Mammary epithelial cell (primary cell): ENCODE measurements around the gene CALN1.

Experiments
- EZH2 ChIP-seq: IDR thresholded peaks from 2 replicates; pipeline ENCODE4 v1.6.1; 2012; ENCODE audit warnings: low read length, inconsistent platforms, borderline replicate concordance
- TF ChIP-seq, protein P1 (sequence below), 2 donors: IDR thresholded peaks in 1 of 2; conservative IDR thresholded peaks in 1 of 2; 2 replicates each; pipeline ENCODE4 v1.5.1; 2011 to 2012; ENCODE audit warnings: inconsistent platforms in 2 of 2, low read length in 2 of 2, mild to moderate bottlenecking in 2 of 2, control low read depth in 1 of 2, low read depth in 1 of 2; ENCODE audit not compliant: insufficient read depth in 1 of 2; ENCODE audit errors: extremely low read depth in 1 of 2

DNA sequence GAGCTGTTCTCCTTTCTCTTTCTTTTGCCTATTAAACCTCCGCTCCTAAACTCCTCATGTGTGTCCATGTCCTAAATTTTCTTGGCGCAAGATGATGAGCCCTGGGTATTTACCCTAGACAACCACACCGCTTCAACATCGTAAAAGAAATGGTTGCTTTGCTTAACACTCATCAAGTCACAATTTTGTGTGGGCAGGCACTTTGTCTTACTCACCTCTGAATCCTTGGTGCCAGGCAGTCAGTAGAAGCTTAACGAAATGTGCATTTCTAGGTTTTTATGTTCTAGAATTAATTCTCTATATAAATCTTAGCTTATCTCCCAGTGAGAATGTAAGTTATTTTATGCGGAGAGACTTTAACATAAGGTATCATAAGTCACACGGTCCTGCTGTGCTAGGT, 478.7 kb downstream of the CALN1 start:
- TF ChIP-seq, protein P1, sequence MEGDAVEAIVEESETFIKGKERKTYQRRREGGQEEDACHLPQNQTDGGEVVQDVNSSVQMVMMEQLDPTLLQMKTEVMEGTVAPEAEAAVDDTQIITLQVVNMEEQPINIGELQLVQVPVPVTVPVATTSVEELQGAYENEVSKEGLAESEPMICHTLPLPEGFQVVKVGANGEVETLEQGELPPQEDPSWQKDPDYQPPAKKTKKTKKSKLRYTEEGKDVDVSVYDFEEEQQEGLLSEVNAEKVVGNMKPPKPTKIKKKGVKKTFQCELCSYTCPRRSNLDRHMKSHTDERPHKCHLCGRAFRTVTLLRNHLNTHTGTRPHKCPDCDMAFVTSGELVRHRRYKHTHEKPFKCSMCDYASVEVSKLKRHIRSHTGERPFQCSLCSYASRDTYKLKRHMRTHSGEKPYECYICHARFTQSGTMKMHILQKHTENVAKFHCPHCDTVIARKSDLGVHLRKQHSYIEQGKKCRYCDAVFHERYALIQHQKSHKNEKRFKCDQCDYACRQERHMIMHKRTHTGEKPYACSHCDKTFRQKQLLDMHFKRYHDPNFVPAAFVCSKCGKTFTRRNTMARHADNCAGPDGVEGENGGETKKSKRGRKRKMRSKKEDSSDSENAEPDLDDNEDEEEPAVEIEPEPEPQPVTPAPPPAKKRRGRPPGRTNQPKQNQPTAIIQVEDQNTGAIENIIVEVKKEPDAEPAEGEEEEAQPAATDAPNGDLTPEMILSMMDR (conservative IDR thresholded peaks at IDR 0.05 in 1 of 2, IDR thresholded peaks at IDR 0.05 in 1 of 2; ENCODE audit: extremely low read depth in 1 of 2, insufficient read depth in 1 of 2, low read depth in 1 of 2, low read length in 2 of 2) = no peak
- no peak for TF ChIP-seq EZH2
